ENCODE measurements around the gene LPP.

- TF ChIP-seq CTBP1 (IDR thresholded peaks at IDR 0.05; ENCODE audit: borderline replicate concordance): no peak
- TF ChIP-seq TARDBP (IDR thresholded peaks at IDR 0.05): no peak
- no peak for TF ChIP-seq SP1 (IDR thresholded peaks at IDR 0.05)
- no peak for TF ChIP-seq FOXM1 (IDR thresholded peaks at IDR 0.05; ENCODE audit: borderline replicate concordance)
- TF ChIP-seq FOXK2 (IDR thresholded peaks at IDR 0.05): no peak
- TF ChIP-seq FOXA1 (IDR thresholded peaks at IDR 0.05): no peak
- TF ChIP-seq NFRKB (IDR thresholded peaks at IDR 0.05): no peak
- TF ChIP-seq SUZ12 (IDR thresholded peaks at IDR 0.05): no peak
- TF ChIP-seq ELF4 (IDR thresholded peaks at IDR 0.05): no peak
- TF ChIP-seq ARNT (IDR thresholded peaks at IDR 0.05): no peak
- TF ChIP-seq ZNF384 (IDR thresholded peaks at IDR 0.05): no peak
- TF ChIP-seq PKNOX1 (IDR thresholded peaks at IDR 0.05): no peak
- no peak for TF ChIP-seq LEF1 (IDR thresholded peaks at IDR 0.05; ENCODE audit: borderline replicate concordance)
These were observed 354.5 kb downstream of the LPP start for GRCh38 chr3:188508454-188508853.
